Bronchial smooth muscle cell (primary cell): ENCODE data around the gene IDS. TPM values are rescaled to one million over a fixed set of nuclear protein-coding genes. Genes with fewer than 3 reads are reported as not detected.

Experiments
- total RNA-seq: library from RNA; depleted of rRNA; stranded (reverse); fragments of >200 nt; gene quantifications from 2 replicates; pipeline ENCODE4 v1.2.1, GENCODE V29; 2014

The IDS gene
- 25.7 and 33.1 TPM in 2 replicates for total RNA-seq

GRCh38 chrX:149504915-149505651, at the start of gene IDS:
IDS (minus strand) TSS chrX:149505306; CDS start chrX:149505137, 169 bp downstream.

GRCh38 chrX:149549701-149550100, 44.6 kb upstream of the IDS start, which contains the start of gene HSFX3:
HSFX3 (minus strand) TSS chrX:149549924; CDS start chrX:149549852, 72 bp downstream.

GRCh38 chrX:149540621-149541520, 35.8 kb upstream of the IDS start, which contains the start of gene EOLA1:
EOLA1 (plus strand) TSS chrX:149541012; CDS start chrX:149545631, 4,619 bp downstream.

Other genes starting within 250 kb of the IDS start
- 12.6 and 18.1 TPM in 2 replicates for gene EOLA1, start 35.7 kb upstream of the IDS start, total RNA-seq
- not detected in 2 replicates for gene HSFX3, start 44.6 kb upstream of the IDS start, total RNA-seq
- not detected in 2 replicates for gene MAGEA9B, start 82.2 kb upstream of the IDS start, total RNA-seq
- gene HSFX2, start 90.0 kb upstream of the IDS start, total RNA-seq: 0.26 and 0.32 TPM in 2 replicates
- gene TMEM185A, start 126.5 kb upstream of the IDS start, total RNA-seq: 18.0 and 23.9 TPM in 2 replicates
- not detected in 2 replicates for gene MAGEA11, start 206.8 kb upstream of the IDS start, total RNA-seq